ENCODE measurements around the gene RGS16.

RGS16 gene

DNA sequence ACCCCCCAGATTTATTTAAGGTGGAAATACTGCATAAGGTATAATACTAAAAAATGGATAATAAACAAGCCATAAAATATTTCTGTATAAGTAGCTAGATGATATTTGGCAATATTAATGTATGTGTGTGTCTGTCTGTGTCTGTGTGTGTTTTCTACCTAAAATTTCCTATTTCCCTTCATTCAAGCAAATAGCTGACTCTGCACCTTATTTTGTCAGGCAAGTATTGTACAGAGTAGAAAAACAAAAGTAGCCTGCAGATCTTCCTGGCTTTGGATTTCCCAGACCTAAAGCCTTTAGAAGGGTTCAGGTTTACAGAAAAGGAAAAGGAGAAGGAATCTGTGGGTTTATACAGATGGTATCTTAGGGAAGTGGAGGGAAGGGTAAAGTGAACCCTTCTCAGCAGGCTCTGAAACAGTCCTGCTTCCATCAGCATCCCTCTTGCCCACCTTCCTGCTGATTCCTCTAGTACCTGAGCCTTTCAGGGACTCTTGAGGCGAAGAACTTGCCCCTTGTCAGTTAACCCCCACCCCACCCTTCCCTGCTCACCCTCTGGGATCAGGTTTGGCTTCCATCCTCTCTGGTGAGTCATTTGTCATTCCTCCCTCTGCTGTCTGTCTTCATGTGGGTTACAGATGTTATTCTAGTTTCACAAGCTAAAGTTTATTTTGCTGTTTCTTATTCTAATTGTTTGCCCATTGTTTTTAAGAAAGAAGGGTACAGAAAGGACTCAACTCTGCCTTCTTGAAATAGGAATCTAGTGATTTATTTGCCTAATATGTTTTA, 21.7 kb upstream of the RGS16 start:
- peak overlapping the region; percentile 45 for H3K4me2 ChIP-seq
- H3K27ac ChIP-seq, result peak overlapping the region; percentile 11; the same call in 1 of the 2 replicates
- H3K27me3 ChIP-seq (ENCODE audit: insufficient read depth, low read depth), result no peaks in the 10 kb centered on the region
- no peaks in the 10 kb centered on the region for H3K79me2 ChIP-seq (ENCODE audit: insufficient read depth, low read depth)
- no peaks in the 10 kb centered on the region for H4K20me1 ChIP-seq (ENCODE audit: insufficient read depth)
- no peak overlapping the region for H3K9ac ChIP-seq
- H3K4me3 ChIP-seq (IDR thresholded peaks at IDR 0.05; ENCODE audit: insufficient read depth, low read depth, low read length), result no peak overlapping the region
- no peaks in the 10 kb centered on the region for H3K36me3 ChIP-seq (ENCODE audit: insufficient read depth)
- no peak overlapping the region for H2AFZ ChIP-seq (ENCODE audit: low read depth)
- TF ChIP-seq, protein P1, sequence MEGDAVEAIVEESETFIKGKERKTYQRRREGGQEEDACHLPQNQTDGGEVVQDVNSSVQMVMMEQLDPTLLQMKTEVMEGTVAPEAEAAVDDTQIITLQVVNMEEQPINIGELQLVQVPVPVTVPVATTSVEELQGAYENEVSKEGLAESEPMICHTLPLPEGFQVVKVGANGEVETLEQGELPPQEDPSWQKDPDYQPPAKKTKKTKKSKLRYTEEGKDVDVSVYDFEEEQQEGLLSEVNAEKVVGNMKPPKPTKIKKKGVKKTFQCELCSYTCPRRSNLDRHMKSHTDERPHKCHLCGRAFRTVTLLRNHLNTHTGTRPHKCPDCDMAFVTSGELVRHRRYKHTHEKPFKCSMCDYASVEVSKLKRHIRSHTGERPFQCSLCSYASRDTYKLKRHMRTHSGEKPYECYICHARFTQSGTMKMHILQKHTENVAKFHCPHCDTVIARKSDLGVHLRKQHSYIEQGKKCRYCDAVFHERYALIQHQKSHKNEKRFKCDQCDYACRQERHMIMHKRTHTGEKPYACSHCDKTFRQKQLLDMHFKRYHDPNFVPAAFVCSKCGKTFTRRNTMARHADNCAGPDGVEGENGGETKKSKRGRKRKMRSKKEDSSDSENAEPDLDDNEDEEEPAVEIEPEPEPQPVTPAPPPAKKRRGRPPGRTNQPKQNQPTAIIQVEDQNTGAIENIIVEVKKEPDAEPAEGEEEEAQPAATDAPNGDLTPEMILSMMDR (conservative IDR thresholded peaks at IDR 0.05; ENCODE audit: low read depth, low read length), result no peak
- peaks cover 67% of the 10 kb centered on the region for H3K4me1 ChIP-seq (ENCODE audit: low read depth, poor library complexity, severe bottlenecking)

DNA sequence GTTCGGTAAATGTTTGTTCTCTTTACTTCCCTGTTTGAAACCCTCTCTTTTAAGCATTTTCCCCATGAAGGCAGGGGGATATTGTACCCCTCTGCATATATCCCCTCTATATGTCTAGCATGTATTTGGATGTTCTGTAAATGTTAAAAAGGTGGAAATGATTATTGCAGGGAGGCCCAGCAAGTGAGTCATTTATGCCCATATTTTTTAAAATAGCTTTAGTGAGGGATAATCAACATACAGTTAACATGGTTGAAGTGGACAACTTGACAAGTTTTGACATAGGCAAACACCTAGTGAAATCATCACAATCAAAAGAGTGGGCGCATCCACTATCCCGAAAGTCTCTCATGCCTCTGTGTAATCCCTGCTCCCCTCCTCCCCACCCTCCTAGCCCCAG, 20.8 kb upstream of the RGS16 start:
- no peak overlapping the region for H3K9ac ChIP-seq
- no peak overlapping the region for H2AFZ ChIP-seq (ENCODE audit: low read depth)
- no peaks in the 10 kb centered on the region for H3K36me3 ChIP-seq (ENCODE audit: insufficient read depth)
- H3K4me2 ChIP-seq, result peak overlapping the region; percentile 45
- peaks cover 64% of the 10 kb centered on the region for H3K4me1 ChIP-seq (ENCODE audit: low read depth, poor library complexity, severe bottlenecking)
- peak overlapping the region; percentile 23; the same call in 1 of the 2 replicates for H3K27ac ChIP-seq
- TF ChIP-seq, protein P1 (conservative IDR thresholded peaks at IDR 0.05; ENCODE audit: low read depth, low read length), result no peak
- H3K4me3 ChIP-seq (IDR thresholded peaks at IDR 0.05; ENCODE audit: insufficient read depth, low read depth, low read length), result no peak overlapping the region
- no peaks in the 10 kb centered on the region for H3K27me3 ChIP-seq (ENCODE audit: insufficient read depth, low read depth)
- no peaks in the 10 kb centered on the region for H3K79me2 ChIP-seq (ENCODE audit: insufficient read depth, low read depth)
- H4K20me1 ChIP-seq (ENCODE audit: insufficient read depth), result no peaks in the 10 kb centered on the region

DNA sequence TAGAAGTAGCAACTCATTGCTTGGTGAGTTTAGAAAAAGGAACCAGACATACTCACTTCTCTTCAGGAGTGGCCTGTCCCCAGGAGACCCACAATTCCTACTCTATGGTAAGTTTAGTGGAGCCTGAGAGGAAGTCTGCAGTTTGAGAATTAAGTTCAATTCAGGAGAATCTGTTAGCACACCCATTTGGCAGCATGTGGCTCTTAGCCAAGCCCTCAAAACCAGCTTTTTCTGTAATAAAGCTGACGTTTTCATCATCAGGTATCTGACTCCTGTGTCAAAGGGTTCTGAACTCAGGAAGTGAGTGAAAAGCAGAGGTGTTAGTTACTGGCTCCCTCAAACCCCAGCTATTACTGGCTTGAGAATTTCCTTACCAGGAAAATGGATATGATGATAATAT, 20.4 kb upstream of the RGS16 start:
- Histone ChIP-seq H3K36me3 (ENCODE audit: insufficient read depth) (no peaks in the 10 kb centered on the region), H3K27me3 (ENCODE audit: insufficient read depth, low read depth) (no peaks in the 10 kb centered on the region), H2AFZ (ENCODE audit: low read depth) (peak overlapping the region; percentile 14), H3K4me3 (IDR thresholded peaks at IDR 0.05; ENCODE audit: insufficient read depth, low read depth, low read length) (no peak overlapping the region), H3K4me2 (peak overlapping the region; percentile 45), H3K4me1 (ENCODE audit: low read depth, poor library complexity, severe bottlenecking) (peaks cover 61% of the 10 kb centered on the region), H3K9ac (no peak overlapping the region), H4K20me1 (ENCODE audit: insufficient read depth) (no peaks in the 10 kb centered on the region), H3K79me2 (ENCODE audit: insufficient read depth, low read depth) (no peaks in the 10 kb centered on the region), H3K27ac (peak overlapping the region; percentile 23; the same call in 1 of the 2 replicates)
- TF ChIP-seq, protein P1 (conservative IDR thresholded peaks at IDR 0.05; ENCODE audit: low read depth, low read length), result no peak

DNA sequence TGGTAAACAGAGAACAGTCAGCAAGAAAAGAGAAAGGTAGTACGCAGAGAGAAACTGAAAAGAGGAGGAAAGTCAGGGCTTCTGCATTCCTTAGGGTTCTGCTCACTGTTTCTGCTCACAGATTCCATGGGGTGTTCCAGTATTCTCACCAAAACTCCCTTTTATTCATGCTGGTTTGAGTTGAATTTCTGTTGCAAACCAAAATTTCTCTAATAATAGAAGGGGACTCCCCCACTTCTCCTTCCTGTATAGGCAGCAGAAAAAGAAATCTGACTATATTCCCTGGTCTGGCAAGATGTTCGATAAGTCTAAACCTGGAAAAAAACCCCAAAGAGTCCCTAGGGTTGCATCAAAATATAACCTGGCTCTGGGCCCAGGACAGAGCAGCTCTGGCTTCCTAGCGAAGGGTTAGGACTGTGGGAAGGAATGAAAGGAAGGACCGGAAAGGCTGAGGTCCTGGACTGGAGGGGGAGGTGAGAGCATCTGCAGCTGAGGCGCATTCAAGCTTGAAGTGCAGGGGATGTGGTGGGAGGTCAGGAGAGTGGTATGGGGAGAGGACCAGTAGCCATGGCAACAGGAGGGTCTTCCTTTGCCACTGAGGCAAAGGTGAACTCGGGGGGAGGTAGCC, 18.8 kb upstream of the RGS16 start:
- no peaks in the 10 kb centered on the region for H3K36me3 ChIP-seq (ENCODE audit: insufficient read depth)
- H4K20me1 ChIP-seq (ENCODE audit: insufficient read depth), result no peaks in the 10 kb centered on the region
- H2AFZ ChIP-seq (ENCODE audit: low read depth), result no peak overlapping the region
- peak overlapping the region; percentile 33; the same call in 1 of the 2 replicates for H3K4me2 ChIP-seq
- TF ChIP-seq, protein P1 (conservative IDR thresholded peaks at IDR 0.05; ENCODE audit: low read depth, low read length), result no peak
- no peak overlapping the region for H3K4me3 ChIP-seq (IDR thresholded peaks at IDR 0.05; ENCODE audit: insufficient read depth, low read depth, low read length)
- peaks cover 72% of the 10 kb centered on the region for H3K4me1 ChIP-seq (ENCODE audit: low read depth, poor library complexity, severe bottlenecking)
- H3K27me3 ChIP-seq (ENCODE audit: insufficient read depth, low read depth), result no peaks in the 10 kb centered on the region
- H3K79me2 ChIP-seq (ENCODE audit: insufficient read depth, low read depth), result no peaks in the 10 kb centered on the region
- H3K27ac ChIP-seq, result no peak overlapping the region
- H3K9ac ChIP-seq, result no peak overlapping the region
